ENCODE data around the gene DGKD. TPM values are rescaled to one million over a fixed set of nuclear protein-coding genes. Genes with fewer than 3 reads are reported as not detected.

DGKD gene
- total RNA-seq = 58.0 and 59.1 TPM in 2 replicates

- intact Hi-C loops (cut with micrococcal nuclease) = loop anchor here (1.0 to 10.0 kb wide), 5 partner anchors 23 to 799 kb away; partner anchors contain the start of genes EIF4E2, GIGYF2 and TIGD1
Measured at GRCh38 chr2:233353769-233354499, at the start of gene DGKD. Gene DGKD, plus strand, starts transcription at chr2:233354494. Its CDS starts 25 bp downstream, at chr2:233354519.

- intact Hi-C loops (cut with micrococcal nuclease) = no loop called here
Measured at GRCh38 chr2:233307565-233307964, 46.7 kb upstream of the DGKD start, which contains the start of gene SAG. Gene SAG, plus strand, starts transcription at chr2:233307816. Its CDS starts 1,374 bp downstream, at chr2:233309190.

- intact Hi-C loops (cut with micrococcal nuclease) = no loop called here
Measured at GRCh38 chr2:233311241-233311926, 42.9 kb upstream of the DGKD start.

- intact Hi-C loops (cut with micrococcal nuclease) = no loop called here
Measured at GRCh38 chr2:233312874-233313273, 41.4 kb upstream of the DGKD start.

- intact Hi-C loops (cut with micrococcal nuclease) = no loop called here
Measured at GRCh38 chr2:233314180-233314925, 39.9 kb upstream of the DGKD start.

- intact Hi-C loops (cut with micrococcal nuclease) = no loop called here
Measured at GRCh38 chr2:233317196-233317943, 36.9 kb upstream of the DGKD start.

- intact Hi-C loops (cut with micrococcal nuclease) = no loop called here
Measured at GRCh38 chr2:233319256-233319655, 35.0 kb upstream of the DGKD start.

- intact Hi-C loops (cut with micrococcal nuclease) = no loop called here
Measured at GRCh38 chr2:233320470-233320869, 33.8 kb upstream of the DGKD start.

- intact Hi-C loops (cut with micrococcal nuclease) = no loop called here
Measured at GRCh38 chr2:233321166-233321565, 33.1 kb upstream of the DGKD start.

GRCh38 chr2:233323851-233324250 lies 30.4 kb upstream of the DGKD start:
- intact Hi-C loops (cut with micrococcal nuclease) = no loop called here

GRCh38 chr2:233325256-233325655 lies 29.0 kb upstream of the DGKD start:
- intact Hi-C loops (cut with micrococcal nuclease) = no loop called here

- intact Hi-C loops (cut with micrococcal nuclease) = no loop called here
Measured at GRCh38 chr2:233325814-233326213, 28.5 kb upstream of the DGKD start.

GRCh38 chr2:233326500-233326899 lies 27.8 kb upstream of the DGKD start:
- intact Hi-C loops (cut with micrococcal nuclease) = no loop called here

GRCh38 chr2:233328922-233329321 lies 25.4 kb upstream of the DGKD start:
- intact Hi-C loops (cut with micrococcal nuclease) = no loop called here

- intact Hi-C loops (cut with micrococcal nuclease) = loop anchor here (2.0 to 10.0 kb wide), 3 partner anchors 252 to 725 kb away; partner anchors contain the start of gene INPP5D
Measured at GRCh38 chr2:233329489-233330135, 24.7 kb upstream of the DGKD start.

GRCh38 chr2:233331536-233331935 lies 22.8 kb upstream of the DGKD start:
- intact Hi-C loops (cut with micrococcal nuclease) = loop anchor here (1.0 to 10.0 kb wide), 6 partner anchors 22 to 727 kb away; partner anchors contain the start of genes ATG16L1 and INPP5D

GRCh38 chr2:233332125-233332524 lies 22.2 kb upstream of the DGKD start:
- intact Hi-C loops (cut with micrococcal nuclease) = loop anchor here (5.0 to 10.0 kb wide), 2 partner anchors 255 to 727 kb away; no protein-coding TSS in a partner anchor

GRCh38 chr2:233334915-233335314 lies 19.4 kb upstream of the DGKD start:
- intact Hi-C loops (cut with micrococcal nuclease) = loop anchor here (5.0 to 10.0 kb wide), 2 partner anchors 258 to 730 kb away; no protein-coding TSS in a partner anchor

GRCh38 chr2:233336091-233336490 lies 18.2 kb upstream of the DGKD start:
- intact Hi-C loops (cut with micrococcal nuclease) = loop anchor here (10.0 kb wide), 1 partner anchor 731 kb away; no protein-coding TSS in a partner anchor

- intact Hi-C loops (cut with micrococcal nuclease) = loop anchor here (10.0 kb wide), 1 partner anchor 732 kb away; no protein-coding TSS in a partner anchor
Measured at GRCh38 chr2:233336541-233336940, 17.8 kb upstream of the DGKD start.
